ENCODE data around the gene LRRC40. TPM values are rescaled to one million over a fixed set of nuclear protein-coding genes. Genes with fewer than 3 reads are reported as not detected.

Gene LRRC40
- total RNA-seq, 1 experiment from 2014 or later = 15.9 TPM

GRCh38 chr1:70109241-70109640, 96.1 kb downstream of the LRRC40 start:
- CTCF ChIA-PET = interaction anchor here (0.5 to 0.7 kb wide), 2 partner anchors 42 to 59 kb away, joined by 3 read pairs; no protein-coding TSS in a partner anchor
- no peak for ATAC-seq
- intact Hi-C loops (cut with micrococcal nuclease; ENCODE audit: unreplicated experiment) = no loop called here
- Histone ChIP-seq H3K4me3 (ENCODE audit: low read depth in 2 of 2, low read length in 2 of 2) (no peak overlapping the region), H3K27ac (ENCODE audit: low read length) (no peak overlapping the region), H3K9me3 (ENCODE audit: control insufficient read depth, insufficient read depth, low read depth, low read length) (no peaks in the 10 kb centered on the region), H3K4me1 (ENCODE audit: control insufficient read depth, insufficient read depth, low read length) (no peaks in the 10 kb centered on the region), H3K36me3 (ENCODE audit: control insufficient read depth, insufficient read depth, low read length) (no peaks in the 10 kb centered on the region), H3K27me3 (ENCODE audit: control insufficient read depth, insufficient read depth, low read length) (no peaks in the 10 kb centered on the region)
- POLR2A ChIA-PET = no interaction called here
- BruUV-seq (replicated peaks) = no TSS peak
- no peak for DNase-seq (ENCODE audit: low read depth, low spot score)
- in situ Hi-C loops (cut with HindIII; ENCODE audit: low pct_unique_long_range_greater_than_20kb, low sequenced_read_pairs) = no loop called here
- TF ChIP-seq TCF7L2 (IDR thresholded peaks at IDR 0.05; ENCODE audit: low read depth, low read length) (no peak), SIN3A (IDR thresholded peaks at IDR 0.05; ENCODE audit: borderline replicate concordance, insufficient read depth, low read depth, low read length) (no peak), CTCF (IDR thresholded peaks at IDR 0.05) (no peak), POLR2AphosphoS5 (IDR thresholded peaks at IDR 0.05; ENCODE audit: low read depth, low read length) (no peak), REST (IDR thresholded peaks at IDR 0.05; ENCODE audit: insufficient read depth in 1 of 2, low read depth in 2 of 2, low read length in 1 of 2) (no peak)

- TF ChIP-seq SIN3A (IDR thresholded peaks at IDR 0.05; ENCODE audit: borderline replicate concordance, insufficient read depth, low read depth, low read length) = no peak
- no peak for TF ChIP-seq CTCF (IDR thresholded peaks at IDR 0.05)
- TF ChIP-seq REST (IDR thresholded peaks at IDR 0.05; ENCODE audit: insufficient read depth in 1 of 2, low read depth in 2 of 2, low read length in 1 of 2) = no peak
- TF ChIP-seq TCF7L2 (IDR thresholded peaks at IDR 0.05; ENCODE audit: low read depth, low read length) = no peak
- TF ChIP-seq POLR2AphosphoS5 (IDR thresholded peaks at IDR 0.05; ENCODE audit: low read depth, low read length) = no peak
- Histone ChIP-seq H3K4me3 (ENCODE audit: low read depth in 2 of 2, low read length in 2 of 2) (no peak overlapping the region), H3K4me1 (ENCODE audit: control insufficient read depth, insufficient read depth, low read length) (no peaks in the 10 kb centered on the region), H3K9me3 (ENCODE audit: control insufficient read depth, insufficient read depth, low read depth, low read length) (no peaks in the 10 kb centered on the region), H3K36me3 (ENCODE audit: control insufficient read depth, insufficient read depth, low read length) (no peaks in the 10 kb centered on the region), H3K27ac (ENCODE audit: low read length) (no peak overlapping the region), H3K27me3 (ENCODE audit: control insufficient read depth, insufficient read depth, low read length) (no peaks in the 10 kb centered on the region)
- DNase-seq (ENCODE audit: low read depth, low spot score) (no peak), ATAC-seq (no peak)
- BruUV-seq (replicated peaks) = no TSS peak
- in situ Hi-C loops (cut with HindIII; ENCODE audit: low pct_unique_long_range_greater_than_20kb, low sequenced_read_pairs) (no loop called here), intact Hi-C loops (cut with micrococcal nuclease; ENCODE audit: unreplicated experiment) (no loop called here)
- CTCF ChIA-PET = no interaction called here
- POLR2A ChIA-PET = no interaction called here
Measured at GRCh38 chr1:70103770-70104169, 101.6 kb downstream of the LRRC40 start.

Measured in Panc1 (cell line).